SKM-1 treated with dmso at 0.1 percent for 144 hours (cell line): ENCODE measurements around the gene PYM1.

Experiments used
- DNase-seq: peaks from one replicate; lab custom pipeline; 2025; ENCODE audit not compliant: unreplicated experiment; lab: John Stamatoyannopoulos, UW

Gene PYM1

GRCh38 chr12:55927588-55928502, at the start of gene PYM1:
TSS of gene PYM1 (minus strand) at chr12:55927894. CDS start at chr12:55927761, 133 bp downstream.
- peak; percentile 39 for DNase-seq

- no peak for DNase-seq
These were observed 46.6 kb upstream of the PYM1 start for GRCh38 chr12:55974308-55974730.

GRCh38 chr12:55973599-55974307, 46.1 kb upstream of the PYM1 start, which contains the start of gene RAB5B:
TSS of gene RAB5B (plus strand) at chr12:55974078. CDS start at chr12:55986961, 12,883 bp downstream.
- DNase-seq, result peak; percentile 96

- no peak for DNase-seq
These were observed 45.4 kb upstream of the PYM1 start for GRCh38 chr12:55972911-55973598.

GRCh38 chr12:55972456-55972855, 44.8 kb upstream of the PYM1 start:
- no peak for DNase-seq

GRCh38 chr12:55972042-55972441, 44.3 kb upstream of the PYM1 start:
- no peak for DNase-seq

- DNase-seq, result no peak
These were observed 43.1 kb upstream of the PYM1 start for GRCh38 chr12:55970775-55971174.

- DNase-seq, result no peak
These were observed 41.7 kb upstream of the PYM1 start for GRCh38 chr12:55969356-55969755.

- peak; percentile 54 for DNase-seq
These were observed 39.0 kb upstream of the PYM1 start, which contains the start of gene CDK2 for GRCh38 chr12:55966408-55967281. TSS of gene CDK2 (plus strand) at chr12:55966830. CDS start at chr12:55967009, 179 bp downstream.

- DNase-seq, result no peak
These were observed 38.3 kb upstream of the PYM1 start, which contains the start of gene PMEL for GRCh38 chr12:55965941-55966407. TSS of gene PMEL (minus strand) at chr12:55966042. CDS start at chr12:55966011, 31 bp downstream.

- no peak for DNase-seq
These were observed 37.5 kb upstream of the PYM1 start for GRCh38 chr12:55965240-55965639.

GRCh38 chr12:55963760-55964159, 36.1 kb upstream of the PYM1 start:
- DNase-seq, result no peak

GRCh38 chr12:55957106-55957859, 29.6 kb upstream of the PYM1 start:
- DNase-seq, result no peak

- DNase-seq, result no peak
These were observed 28.3 kb upstream of the PYM1 start for GRCh38 chr12:55955800-55956508.

- DNase-seq, result no peak
These were observed 27.6 kb upstream of the PYM1 start for GRCh38 chr12:55955344-55955743.

- no peak for DNase-seq
These were observed 18.9 kb upstream of the PYM1 start for GRCh38 chr12:55946553-55946952.

GRCh38 chr12:55942577-55943136, 15.0 kb upstream of the PYM1 start:
- DNase-seq, result no peak

GRCh38 chr12:55942055-55942454, 14.4 kb upstream of the PYM1 start:
- DNase-seq, result no peak
